GM12801 (cell line): ENCODE data around the gene VWA3A.

Experiments
- CTCF ChIP-seq: IDR thresholded peaks from one replicate; pipeline ENCODE4 v1.5.1; 2011; ENCODE audit warnings: control low read depth; ENCODE audit not compliant: insufficient read length; ENCODE audit errors: extremely low read depth

The VWA3A gene

GRCh38 chr16:22078656-22079055 is 13.7 kb upstream of the VWA3A start:
- no peak for TF ChIP-seq CTCF

GRCh38 chr16:22081050-22081449 is 11.3 kb upstream of the VWA3A start:
- no peak for TF ChIP-seq CTCF

- TF ChIP-seq CTCF = no peak
Measured at GRCh38 chr16:22086440-22086839, 5.9 kb upstream of the VWA3A start.

GRCh38 chr16:22088642-22089041 is 3.7 kb upstream of the VWA3A start:
- no peak for TF ChIP-seq CTCF

GRCh38 chr16:22089910-22090309 is 2.4 kb upstream of the VWA3A start:
- no peak for TF ChIP-seq CTCF

- TF ChIP-seq CTCF = no peak
Measured at GRCh38 chr16:22091721-22092120, 620 bp upstream of the VWA3A start.

GRCh38 chr16:22093331-22093730 is 990 bp downstream of the VWA3A start:
- TF ChIP-seq CTCF = no peak

- no peak for TF ChIP-seq CTCF
Measured at GRCh38 chr16:22093996-22094395, 1.7 kb downstream of the VWA3A start.
